ENCODE data around the gene OPN1MW3.
"Not testable (repeated sequence)": the region's sequence is repeated elsewhere in the genome, so short reads cannot be mapped to it uniquely, and the experiment has no call there.

DNA sequence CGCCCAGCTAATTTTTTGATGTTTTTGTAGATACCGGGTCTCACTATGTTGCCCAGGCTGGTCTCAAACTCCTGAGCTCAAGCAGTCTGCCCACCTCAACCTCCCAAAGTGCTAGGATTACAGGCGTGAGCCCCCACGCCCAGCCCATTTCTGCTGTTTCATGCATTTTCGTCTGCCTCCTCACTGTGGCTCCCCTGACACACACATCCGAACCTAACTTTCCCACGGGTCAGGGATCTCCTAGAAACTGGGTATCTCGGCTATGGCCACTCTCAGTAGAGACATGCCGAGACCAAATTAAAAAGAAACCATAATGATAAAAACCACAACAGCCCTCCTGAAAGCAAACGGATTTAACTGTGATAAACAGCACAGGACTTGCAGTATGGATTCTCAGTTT, 9.3 kb upstream of the OPN1MW3 start:
- TF ChIP-seq, protein P1, sequence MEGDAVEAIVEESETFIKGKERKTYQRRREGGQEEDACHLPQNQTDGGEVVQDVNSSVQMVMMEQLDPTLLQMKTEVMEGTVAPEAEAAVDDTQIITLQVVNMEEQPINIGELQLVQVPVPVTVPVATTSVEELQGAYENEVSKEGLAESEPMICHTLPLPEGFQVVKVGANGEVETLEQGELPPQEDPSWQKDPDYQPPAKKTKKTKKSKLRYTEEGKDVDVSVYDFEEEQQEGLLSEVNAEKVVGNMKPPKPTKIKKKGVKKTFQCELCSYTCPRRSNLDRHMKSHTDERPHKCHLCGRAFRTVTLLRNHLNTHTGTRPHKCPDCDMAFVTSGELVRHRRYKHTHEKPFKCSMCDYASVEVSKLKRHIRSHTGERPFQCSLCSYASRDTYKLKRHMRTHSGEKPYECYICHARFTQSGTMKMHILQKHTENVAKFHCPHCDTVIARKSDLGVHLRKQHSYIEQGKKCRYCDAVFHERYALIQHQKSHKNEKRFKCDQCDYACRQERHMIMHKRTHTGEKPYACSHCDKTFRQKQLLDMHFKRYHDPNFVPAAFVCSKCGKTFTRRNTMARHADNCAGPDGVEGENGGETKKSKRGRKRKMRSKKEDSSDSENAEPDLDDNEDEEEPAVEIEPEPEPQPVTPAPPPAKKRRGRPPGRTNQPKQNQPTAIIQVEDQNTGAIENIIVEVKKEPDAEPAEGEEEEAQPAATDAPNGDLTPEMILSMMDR (IDR thresholded peaks at IDR 0.05): not testable (repeated sequence)
- TF ChIP-seq EP300, POLR2A (IDR thresholded peaks at IDR 0.05): not testable (repeated sequence)
